HL-60/S4 (cell line): ENCODE measurements around the gene SMIM24.
"Not testable (repeated sequence)": the region's sequence is repeated elsewhere in the genome, so short reads cannot be mapped to it uniquely, and the experiment has no call there.

Experiments used
- in situ Hi-C: fragments of 300-500 bp; cut with MboI; formaldehyde crosslinking; loops from 2 replicates; pipeline ENCODE4 v1.14.3; 2022; ENCODE audit warnings: low sequenced_read_pairs

Gene SMIM24

GRCh38 chr19:3480383-3481091 lies at the start of gene SMIM24:
Gene SMIM24, minus strand, starts transcription at chr19:3480525. Its CDS starts 62 bp downstream, at chr19:3480463.
- in situ Hi-C loops = loop anchor here (25.0 kb wide), 1 partner anchor 518 kb away; no protein-coding TSS in a partner anchor

DNA sequence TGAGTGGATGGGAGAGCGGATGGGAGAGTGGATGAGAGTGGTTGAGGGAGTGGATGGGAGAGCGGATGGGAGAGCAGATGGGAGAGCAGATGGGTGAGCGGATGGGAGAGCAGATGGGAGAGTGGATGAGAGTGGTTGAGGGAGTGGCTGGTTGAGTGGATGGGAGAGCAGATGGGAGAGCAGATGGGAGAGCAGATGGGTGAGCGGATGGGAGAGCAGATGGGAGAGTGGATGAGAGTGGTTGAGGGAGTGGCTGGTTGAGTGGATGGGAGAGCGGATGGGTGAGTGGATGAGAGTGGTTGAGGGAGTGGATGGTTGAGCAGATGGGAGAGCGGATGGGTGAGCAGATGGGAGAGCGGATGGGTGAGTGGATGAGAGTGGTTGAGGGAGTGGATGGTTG lies 49.0 kb upstream of the SMIM24 start:
- in situ Hi-C loops = not testable (repeated sequence)

DNA sequence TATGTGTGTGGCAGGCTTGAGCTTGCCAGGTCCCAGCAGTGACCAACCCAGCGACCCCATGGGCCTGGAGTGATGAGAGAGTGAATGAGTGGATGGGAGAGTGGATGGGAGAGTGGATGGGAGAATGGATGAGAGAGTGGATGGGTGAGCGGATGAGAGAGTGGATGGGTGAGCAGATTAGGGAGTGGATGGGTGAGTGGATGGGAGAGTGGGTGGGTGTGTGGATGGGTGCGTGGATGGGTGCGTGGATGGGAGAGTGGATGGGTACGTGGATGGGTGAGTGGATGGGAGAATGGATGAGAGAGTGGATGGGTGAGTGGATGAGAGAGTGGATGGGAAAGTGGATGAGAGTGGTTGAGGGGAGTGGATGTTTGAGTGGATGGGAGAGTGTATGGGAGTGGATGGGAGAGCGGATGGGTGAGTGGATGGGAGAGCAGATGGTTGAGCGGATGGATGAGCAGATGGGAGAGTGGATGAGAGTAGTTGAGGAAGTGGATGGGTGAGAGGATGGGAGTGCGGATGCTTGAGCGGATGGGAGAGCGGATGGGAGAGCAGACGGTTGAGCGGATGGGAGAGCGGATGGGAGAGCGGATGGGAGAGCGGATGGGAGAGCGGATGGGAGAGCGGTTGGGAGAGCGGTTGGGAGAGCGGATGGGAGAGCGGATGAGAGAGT lies 48.4 kb upstream of the SMIM24 start:
- in situ Hi-C loops = no loop called here

DNA sequence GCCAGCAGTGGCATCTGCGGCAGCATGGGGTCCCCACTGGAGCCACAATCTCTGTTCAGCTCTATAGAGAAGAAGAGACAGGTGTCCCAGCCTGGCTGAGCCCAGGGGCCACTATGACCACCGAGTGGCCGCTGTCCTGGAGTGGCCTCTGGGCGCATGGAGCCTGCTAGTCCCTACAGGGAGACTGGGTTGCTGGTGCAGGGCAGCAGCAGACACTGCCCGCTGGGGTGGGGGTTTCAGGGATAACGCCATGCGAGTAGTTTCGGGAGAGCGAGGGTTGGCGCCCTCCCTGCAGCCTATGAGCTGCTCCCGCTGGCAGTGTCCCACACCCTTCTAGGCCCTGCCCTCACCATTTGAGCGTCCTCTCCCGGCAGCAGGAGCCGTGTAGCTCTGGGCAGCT lies 47.8 kb upstream of the SMIM24 start:
- in situ Hi-C loops = no loop called here

GRCh38 chr19:3527238-3527910 lies 47.0 kb upstream of the SMIM24 start:
- in situ Hi-C loops = no loop called here

DNA sequence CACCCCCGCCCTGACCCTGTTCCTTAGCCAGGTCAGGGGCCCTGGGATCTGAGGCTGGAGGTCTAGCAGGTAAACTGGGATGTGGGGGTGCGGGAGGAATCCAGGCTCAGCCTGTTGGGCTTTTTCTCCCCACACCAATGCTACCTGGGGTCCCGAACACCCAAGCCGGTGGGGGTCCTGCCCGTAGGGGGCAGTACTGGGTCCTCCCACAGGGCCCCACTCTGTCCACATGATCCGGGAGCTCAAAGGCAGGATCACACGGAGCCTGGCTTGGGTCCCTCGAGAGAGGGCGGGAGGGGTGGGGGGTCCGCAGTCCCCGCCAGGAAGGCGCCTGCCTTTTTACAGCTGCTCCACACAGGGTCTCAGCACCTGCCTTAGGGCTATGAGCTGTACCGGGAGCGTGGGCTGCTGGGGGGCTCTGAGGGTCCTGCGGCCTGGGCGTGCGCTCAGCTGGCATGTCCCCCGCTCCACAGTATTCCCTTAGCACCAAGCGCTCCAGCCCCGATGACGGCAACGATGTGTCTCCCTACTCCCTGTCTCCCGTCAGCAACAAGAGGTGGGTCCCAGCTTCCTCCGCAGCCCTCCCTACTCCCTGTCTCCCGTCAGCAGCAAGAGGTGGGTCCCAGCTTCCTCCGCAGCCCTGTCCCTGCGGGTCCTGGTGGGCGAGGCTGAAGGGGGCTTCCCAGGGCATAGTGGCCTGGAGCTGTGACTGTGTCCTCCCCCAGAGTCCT lies 46.3 kb upstream of the SMIM24 start:
- in situ Hi-C loops = no loop called here

- in situ Hi-C loops = no loop called here
Measured at GRCh38 chr19:3524904-3525451, 44.7 kb upstream of the SMIM24 start.

- in situ Hi-C loops = no loop called here
Measured at GRCh38 chr19:3524078-3524842, 43.9 kb upstream of the SMIM24 start.

DNA sequence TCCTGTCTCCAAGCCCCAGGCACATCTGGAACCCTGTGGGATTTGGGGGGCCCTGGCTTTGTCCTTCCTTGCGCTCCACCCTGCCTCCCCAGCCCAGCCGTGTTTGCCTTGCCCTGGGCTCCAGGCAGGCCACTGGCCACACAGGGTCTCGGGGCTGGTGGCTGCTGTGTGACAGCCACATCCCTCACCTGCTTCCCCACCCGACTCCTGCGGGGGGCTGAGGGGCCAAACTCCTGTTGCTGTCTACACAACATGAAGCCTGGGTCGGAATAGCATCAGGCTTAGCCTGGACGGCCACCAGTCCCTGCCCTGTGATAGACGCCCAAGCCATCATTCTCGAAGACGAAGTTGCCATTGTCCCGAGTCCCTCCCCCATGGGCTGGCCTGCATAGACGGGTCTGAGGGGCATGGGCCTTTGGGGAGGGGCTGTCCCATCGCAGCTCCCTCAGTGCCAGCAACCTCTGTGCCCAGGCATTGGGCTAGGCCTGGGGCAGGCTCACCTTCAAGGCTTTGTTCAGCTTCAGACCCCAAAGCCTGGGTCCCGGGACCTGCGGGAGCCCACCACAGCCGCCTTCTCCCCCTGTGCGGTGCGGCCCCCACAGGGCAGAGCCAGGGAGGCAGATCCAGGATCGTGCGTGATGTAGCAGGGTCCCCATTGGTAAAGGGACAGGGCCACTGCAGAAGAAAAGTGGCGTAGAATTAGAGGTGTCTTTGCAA lies 43.2 kb upstream of the SMIM24 start:
- in situ Hi-C loops = no loop called here

DNA sequence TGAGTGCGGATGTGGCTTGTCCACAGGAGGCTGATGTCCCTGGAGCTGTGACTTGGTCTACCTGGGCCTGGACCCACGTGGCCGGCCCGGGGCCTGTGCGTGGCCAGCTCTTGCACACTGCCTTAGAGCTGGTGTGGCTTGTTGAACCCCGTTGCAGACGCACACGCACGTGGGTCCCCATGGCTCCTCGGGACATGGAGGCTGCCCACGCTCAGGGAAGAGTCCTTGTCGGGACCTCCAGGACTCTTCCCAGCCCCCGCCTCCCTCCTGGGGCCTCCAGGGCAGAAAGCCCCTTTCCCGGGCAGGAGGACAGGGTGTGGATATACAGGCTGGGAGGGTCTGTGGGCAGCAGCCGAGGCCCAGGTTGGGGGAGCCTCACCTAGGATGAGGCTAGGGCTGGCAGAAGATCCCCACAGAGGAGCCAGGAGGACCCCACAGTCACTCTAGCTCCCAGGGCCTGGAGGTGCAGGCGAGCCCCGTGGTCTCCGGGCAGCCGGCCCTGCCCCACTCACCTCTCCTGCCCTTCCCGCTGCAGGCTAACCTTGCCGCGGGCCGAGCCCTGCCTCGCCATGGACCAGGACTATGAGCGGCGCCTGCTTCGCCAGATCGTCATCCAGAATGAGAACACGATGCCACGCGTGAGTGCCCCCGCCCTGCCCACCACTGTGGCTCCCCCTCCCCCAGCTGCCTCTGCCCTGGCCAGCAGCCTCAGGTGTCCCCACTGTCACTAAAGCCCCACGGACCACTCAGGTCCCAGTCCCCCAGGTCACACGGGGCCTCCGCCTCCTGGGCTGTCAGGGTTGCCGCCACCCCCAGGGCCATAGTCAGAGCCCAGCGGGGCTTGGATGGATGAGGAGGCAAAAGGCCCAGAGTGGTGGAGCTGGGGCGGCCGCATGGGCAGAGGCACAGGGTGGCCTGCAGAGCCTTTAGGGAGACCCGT lies 42.4 kb upstream of the SMIM24 start:
- in situ Hi-C loops = no loop called here

GRCh38 chr19:3521104-3521445 lies 40.8 kb upstream of the SMIM24 start:
- in situ Hi-C loops = no loop called here

GRCh38 chr19:3520166-3521103 lies 40.1 kb upstream of the SMIM24 start:
- in situ Hi-C loops = no loop called here

GRCh38 chr19:3519126-3519525 lies 38.8 kb upstream of the SMIM24 start:
- in situ Hi-C loops = no loop called here

GRCh38 chr19:3518659-3519058 lies 38.3 kb upstream of the SMIM24 start:
- in situ Hi-C loops = no loop called here

- in situ Hi-C loops = no loop called here
Measured at GRCh38 chr19:3518255-3518654, 37.9 kb upstream of the SMIM24 start.

- in situ Hi-C loops = no loop called here
Measured at GRCh38 chr19:3517638-3518037, 37.3 kb upstream of the SMIM24 start.

GRCh38 chr19:3516675-3517207 lies 36.4 kb upstream of the SMIM24 start:
- in situ Hi-C loops = no loop called here
